ENCODE measurements around the gene NADK.
"Not testable (repeated sequence)": the region's sequence is repeated elsewhere in the genome, so short reads cannot be mapped to it uniquely, and the experiment has no call there.

NADK gene

GRCh38 chr1:1703796-1704195, 74.5 kb downstream of the NADK start:
- no peak for DNase-seq

DNA sequence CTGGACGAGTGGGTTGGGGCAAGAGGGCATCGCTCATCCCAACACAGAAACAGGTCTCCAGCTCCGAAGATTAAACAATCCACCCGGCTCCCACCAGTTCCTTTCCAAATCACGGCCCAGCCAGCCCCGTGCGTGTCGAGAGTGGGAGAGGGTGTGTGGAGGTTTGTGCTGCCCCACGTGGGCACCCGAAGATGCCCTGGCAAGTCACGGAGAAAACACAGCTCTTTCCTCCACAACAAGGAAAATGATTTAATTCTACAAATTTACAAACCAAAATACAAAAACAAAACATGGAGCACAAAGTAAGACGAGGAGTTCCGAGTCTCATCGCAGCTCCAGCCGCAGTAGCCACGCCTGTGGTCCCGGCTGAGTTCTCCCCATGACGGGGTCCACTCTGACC, 75.8 kb downstream of the NADK start:
- DNase-seq = not testable (repeated sequence)

Measured in CD4-positive, alpha-beta T cell treated with Interleukin-4 for 1 hour (primary cell).